Vagina (tissue), 2 donors: ENCODE measurements around the gene H6PD. TPM values are rescaled to one million over a fixed set of nuclear protein-coding genes. Genes with fewer than 3 reads are reported as not detected.
A peak's percentile ranks its signal among the peaks of the same experiment; 100 is the strongest.

ENCODE experiments used
- DNase-seq, 2 donors: peaks; one replicate each; pipeline ENCODE4 v3.0.0-alpha.2; 2017; ENCODE audit errors: extremely low spot score in 2 of 2
- H3K27ac ChIP-seq: fragments of 200-600 bp; sonication (generic); one replicate; pipeline ENCODE4 v1.5.1; 2019
- H3K27me3 ChIP-seq: fragments of 200-600 bp; sonication (generic); one replicate; pipeline ENCODE4 v1.5.1; 2019
- H3K36me3 ChIP-seq, 2 donors: fragments of 200-600 bp; sonication (generic); one replicate each; pipeline ENCODE4 v1.5.1; 2017 to 2019
- H3K4me1 ChIP-seq: fragments of 200-600 bp; sonication (generic); one replicate; pipeline ENCODE4 v1.5.1; 2019
- H3K4me3 ChIP-seq, 2 donors: fragments of 200-600 bp; sonication (generic); 1 replicate in 1 of 2; 2 replicates in 1 of 2; pipeline ENCODE4 v1.5.1; 2016 to 2019
- H3K9me3 ChIP-seq: fragments of 200-600 bp; sonication (generic); one replicate; pipeline ENCODE4 v1.5.1; 2019
- POLR2A ChIP-seq, 2 donors: fragments of 450-650 bp; IDR thresholded peaks; one replicate each; pipeline ENCODE4 v1.6.1; 2017; ENCODE audit warnings: antibody characterized with exemption in 2 of 2, mild to moderate bottlenecking in 2 of 2, moderate library complexity in 2 of 2
- POLR2AphosphoS5 ChIP-seq, 2 donors: sonication (generic); formaldehyde crosslinking; IDR thresholded peaks; one replicate each; pipeline ENCODE4 v1.9.0; 2017; ENCODE audit warnings: antibody characterized with exemption in 2 of 2, mild to moderate bottlenecking in 2 of 2, low read depth in 1 of 2; ENCODE audit not compliant: insufficient read depth in 1 of 2
- intact Hi-C: fragments of 100-400 bp; cut with DNase I; formaldehyde crosslinking; loops from one replicate; pipeline ENCODE4 v1.15.1; 2023
- total RNA-seq: library from RNA; depleted of rRNA; stranded (reverse); fragments of >200 nt; gene quantifications from one replicate; pipeline ENCODE4 v1.2.3, GENCODE V29; 2016
- TF ChIP-seq, protein P1 (sequence below), 3 experiments: fragments of 450-650 bp in 2 of 3; fragments of 200-600 bp in 1 of 3; sonication (generic) in 1 of 3; IDR thresholded peaks; one replicate each; pipeline ENCODE4 v1.5.1; 2017 to 2019; ENCODE audit warnings: antibody characterized with exemption in 3 of 3, mild to moderate bottlenecking in 2 of 3, moderate library complexity in 2 of 3

Gene H6PD
- total RNA-seq, 1 donor from 2014 or later = 65.1 TPM

DNA sequence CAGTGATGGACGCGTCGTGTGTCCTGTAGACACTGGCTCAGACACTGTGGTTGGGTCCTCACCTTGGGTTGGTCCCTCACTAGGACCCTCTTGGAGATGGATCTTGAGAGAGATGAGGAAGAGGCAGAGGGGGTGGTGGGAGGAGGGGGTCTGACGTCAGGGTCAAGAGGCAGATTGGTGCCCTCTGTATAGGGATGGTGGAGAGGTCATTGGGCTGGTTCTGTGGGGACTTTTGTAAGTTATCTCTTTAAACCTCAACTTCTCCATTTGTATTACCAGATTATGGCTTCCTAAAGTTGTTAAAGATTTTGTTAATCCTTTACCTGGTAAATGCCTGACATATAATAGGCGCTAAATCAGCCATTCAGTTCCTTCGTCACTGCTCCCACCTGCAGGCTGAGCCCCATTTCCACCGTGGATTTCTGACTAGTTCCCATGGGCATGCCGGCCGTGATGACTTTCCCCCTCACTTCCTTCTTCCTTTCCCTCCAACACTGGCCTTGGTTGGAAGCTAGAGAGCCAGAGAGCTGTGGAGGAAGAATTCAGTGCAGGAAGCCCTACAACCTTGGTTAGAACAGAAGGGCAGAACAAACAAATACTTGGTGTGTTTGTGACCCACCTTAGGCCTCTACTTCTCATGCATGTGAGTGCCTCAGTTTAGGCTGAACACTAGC is 8.6 kb downstream of the H6PD start:
- DNase-seq = no peak
- H3K27me3 ChIP-seq = no peaks in the 10 kb centered on the region
- peaks cover 0 to 22% of the 10 kb centered on the region in 2 donors for H3K36me3 ChIP-seq
- peaks cover 91% of the 10 kb centered on the region for H3K4me1 ChIP-seq
- H3K4me3 ChIP-seq = peak overlapping the region; percentile 24
- no peaks in the 10 kb centered on the region for H3K9me3 ChIP-seq
- intact Hi-C loops = no loop called here
- peak overlapping the region; percentile 86 for H3K27ac ChIP-seq
- TF ChIP-seq POLR2A (IDR thresholded peaks at IDR 0.05) (no peak), POLR2AphosphoS5 (IDR thresholded peaks at IDR 0.05; ENCODE audit: insufficient read depth in 1 of 2, low read depth in 1 of 2) (no peak)
- TF ChIP-seq, protein P1, sequence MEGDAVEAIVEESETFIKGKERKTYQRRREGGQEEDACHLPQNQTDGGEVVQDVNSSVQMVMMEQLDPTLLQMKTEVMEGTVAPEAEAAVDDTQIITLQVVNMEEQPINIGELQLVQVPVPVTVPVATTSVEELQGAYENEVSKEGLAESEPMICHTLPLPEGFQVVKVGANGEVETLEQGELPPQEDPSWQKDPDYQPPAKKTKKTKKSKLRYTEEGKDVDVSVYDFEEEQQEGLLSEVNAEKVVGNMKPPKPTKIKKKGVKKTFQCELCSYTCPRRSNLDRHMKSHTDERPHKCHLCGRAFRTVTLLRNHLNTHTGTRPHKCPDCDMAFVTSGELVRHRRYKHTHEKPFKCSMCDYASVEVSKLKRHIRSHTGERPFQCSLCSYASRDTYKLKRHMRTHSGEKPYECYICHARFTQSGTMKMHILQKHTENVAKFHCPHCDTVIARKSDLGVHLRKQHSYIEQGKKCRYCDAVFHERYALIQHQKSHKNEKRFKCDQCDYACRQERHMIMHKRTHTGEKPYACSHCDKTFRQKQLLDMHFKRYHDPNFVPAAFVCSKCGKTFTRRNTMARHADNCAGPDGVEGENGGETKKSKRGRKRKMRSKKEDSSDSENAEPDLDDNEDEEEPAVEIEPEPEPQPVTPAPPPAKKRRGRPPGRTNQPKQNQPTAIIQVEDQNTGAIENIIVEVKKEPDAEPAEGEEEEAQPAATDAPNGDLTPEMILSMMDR (IDR thresholded peaks at IDR 0.05) = no peak

DNA sequence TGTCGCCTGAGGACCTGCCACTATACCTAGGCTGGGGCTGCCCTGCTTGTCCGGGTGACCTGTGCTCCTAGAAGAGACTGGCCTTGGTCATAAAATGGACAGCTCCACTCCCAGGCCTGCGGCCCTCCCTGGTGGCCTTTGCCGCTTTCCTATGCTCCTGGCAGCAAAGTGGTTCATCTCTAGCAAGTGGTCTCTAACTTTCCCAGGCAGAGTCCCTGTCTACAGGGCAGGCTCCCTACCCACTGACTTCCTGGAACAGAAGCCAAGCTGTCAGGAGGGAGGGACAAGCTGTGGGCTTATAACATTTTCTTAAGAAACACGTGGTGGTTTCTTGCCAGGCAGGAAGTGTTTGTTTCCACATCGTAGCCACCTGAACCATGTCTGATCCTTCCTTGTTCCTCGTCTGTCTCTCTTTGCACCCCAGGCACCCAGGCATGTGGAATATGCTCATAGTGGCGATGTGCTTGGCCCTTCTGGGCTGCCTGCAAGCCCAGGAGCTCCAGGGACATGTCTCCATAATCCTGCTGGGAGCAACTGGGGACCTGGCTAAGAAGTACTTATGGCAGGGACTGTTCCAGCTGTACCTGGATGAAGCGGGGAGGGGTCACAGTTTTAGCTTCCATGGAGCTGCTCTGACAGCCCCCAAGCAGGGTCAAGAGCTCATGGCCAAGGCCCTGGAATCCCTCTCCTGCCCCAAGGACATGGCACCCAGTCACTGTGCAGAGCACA is 10.1 kb downstream of the H6PD start:
- peak; percentile 88 to 91 for DNase-seq

DNA sequence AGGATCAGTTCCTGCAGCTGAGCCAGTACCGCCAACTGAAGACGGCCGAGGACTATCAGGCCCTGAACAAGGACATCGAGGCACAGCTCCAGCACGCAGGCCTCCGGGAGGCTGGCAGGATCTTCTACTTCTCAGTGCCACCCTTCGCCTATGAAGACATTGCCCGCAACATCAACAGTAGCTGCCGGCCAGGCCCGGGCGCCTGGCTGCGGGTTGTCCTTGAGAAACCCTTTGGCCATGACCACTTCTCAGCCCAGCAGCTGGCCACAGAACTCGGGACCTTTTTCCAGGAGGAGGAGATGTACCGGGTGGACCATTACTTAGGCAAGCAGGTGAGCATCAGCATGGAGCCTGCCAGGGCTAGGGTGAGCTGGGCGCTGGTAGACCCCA is 10.7 kb downstream of the H6PD start:
- H3K4me1 ChIP-seq = peaks cover 92% of the 10 kb centered on the region
- intact Hi-C loops = no loop called here
- H3K36me3 ChIP-seq = peaks cover 0 to 22% of the 10 kb centered on the region in 2 donors
- TF ChIP-seq POLR2A (IDR thresholded peaks at IDR 0.05) = no peak
- TF ChIP-seq, protein P1 (IDR thresholded peaks at IDR 0.05) = no peak
- TF ChIP-seq POLR2AphosphoS5 (IDR thresholded peaks at IDR 0.05; ENCODE audit: insufficient read depth in 1 of 2, low read depth in 1 of 2) = no peak
- no peaks in the 10 kb centered on the region for H3K9me3 ChIP-seq
- no peak overlapping the region for H3K4me3 ChIP-seq
- H3K27ac ChIP-seq = peak overlapping the region; percentile 86
- H3K27me3 ChIP-seq = no peaks in the 10 kb centered on the region
- peak in 1 of 2 donors; percentile 86 for DNase-seq

More for the DNA sequence above, 10.1 kb downstream of the H6PD start:
- Histone ChIP-seq H3K27me3 (no peaks in the 10 kb centered on the region), H3K4me3 (no peak overlapping the region), H3K36me3 (peaks cover 0 to 22% of the 10 kb centered on the region in 2 donors), H3K4me1 (peaks cover 92% of the 10 kb centered on the region), H3K27ac (peak overlapping the region; percentile 86), H3K9me3 (no peaks in the 10 kb centered on the region)
- TF ChIP-seq POLR2AphosphoS5 (IDR thresholded peaks at IDR 0.05; ENCODE audit: insufficient read depth in 1 of 2, low read depth in 1 of 2) = peak; percentile 12 to 83
- TF ChIP-seq POLR2A (IDR thresholded peaks at IDR 0.05) = no peak
- intact Hi-C loops = no loop called here

DNA sequence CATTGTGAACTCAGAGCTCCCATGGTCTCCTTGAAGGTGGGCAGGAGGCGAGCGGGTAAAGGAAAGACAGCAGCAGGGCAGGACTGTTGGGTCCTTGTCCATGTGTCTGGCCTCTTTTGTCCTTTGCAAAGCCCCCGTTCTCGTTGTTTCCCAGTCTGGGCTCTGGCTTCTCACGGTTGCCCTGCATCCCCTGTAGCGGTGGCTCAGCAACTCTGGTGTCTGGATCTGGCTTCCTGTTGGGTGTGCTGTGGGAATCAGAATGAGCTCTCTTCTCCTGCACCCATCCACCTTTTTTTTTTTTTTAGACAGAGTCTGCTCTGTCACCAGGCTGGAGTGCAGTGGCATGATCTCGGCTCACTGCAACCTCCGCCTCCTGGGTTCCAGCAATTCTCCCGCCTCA is 11.1 kb downstream of the H6PD start:
- Histone ChIP-seq H3K27ac (no peak overlapping the region), H3K4me1 (peaks cover 92% of the 10 kb centered on the region), H3K36me3 (peaks cover 0 to 22% of the 10 kb centered on the region in 2 donors)

DNA sequence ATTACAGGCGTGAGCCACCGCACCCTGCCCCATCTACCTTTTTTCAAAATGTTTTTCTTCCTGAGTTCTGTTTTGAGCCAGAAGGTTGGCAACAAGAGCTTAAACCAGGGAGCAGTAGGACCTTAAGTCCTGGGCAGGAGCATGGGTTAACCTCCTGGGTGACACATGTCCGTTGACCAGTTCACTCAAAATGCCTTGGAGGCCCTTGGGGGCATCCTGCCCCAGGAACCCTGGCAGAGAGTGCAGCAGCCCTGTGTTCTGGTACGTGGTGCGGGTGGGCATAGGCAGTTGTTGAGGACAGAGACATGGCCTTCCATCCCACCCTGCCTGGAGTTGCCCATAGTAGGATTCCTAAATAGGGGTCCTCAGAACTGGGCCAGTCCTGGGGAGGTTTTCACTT is 11.6 kb downstream of the H6PD start:
- no peak for TF ChIP-seq POLR2A (IDR thresholded peaks at IDR 0.05)
- H3K27ac ChIP-seq = no peak overlapping the region
- no peak for DNase-seq
- intact Hi-C loops = no loop called here
- peaks cover 0 to 22% of the 10 kb centered on the region in 2 donors for H3K36me3 ChIP-seq
- no peak overlapping the region for H3K4me3 ChIP-seq
- H3K27me3 ChIP-seq = no peaks in the 10 kb centered on the region
- H3K9me3 ChIP-seq = no peaks in the 10 kb centered on the region
- H3K4me1 ChIP-seq = peaks cover 92% of the 10 kb centered on the region

More for the DNA sequence above, 11.1 kb downstream of the H6PD start:
- intact Hi-C loops = no loop called here
- no peak for DNase-seq
- Histone ChIP-seq H3K9me3 (no peaks in the 10 kb centered on the region), H3K27me3 (no peaks in the 10 kb centered on the region), H3K4me3 (no peak overlapping the region)
- TF ChIP-seq, protein P1 (IDR thresholded peaks at IDR 0.05) = no peak
- TF ChIP-seq POLR2AphosphoS5 (IDR thresholded peaks at IDR 0.05; ENCODE audit: insufficient read depth in 1 of 2, low read depth in 1 of 2) (no peak), POLR2A (IDR thresholded peaks at IDR 0.05) (no peak)
